Adrenal gland (tissue), 12 donors: Measurements from ENCODE around the gene PCDHGB7. TPM values are rescaled to one million over a fixed set of nuclear protein-coding genes. Genes with fewer than 3 reads are reported as not detected.
"Not testable (repeated sequence)": the region's sequence is repeated elsewhere in the genome, so short reads cannot be mapped to it uniquely, and the experiment has no call there.

ENCODE experiments used
- DNase-seq, 7 donors: peaks; one replicate each; pipeline ENCODE4 v3.0.0-alpha.2; 2019 to 2020
- H3K27ac ChIP-seq, 5 donors: fragments of 200-600 bp; sonication (generic) in 4 of 5; 1 replicate in 3 of 5; 2 replicates in 2 of 5; pipeline versions ENCODE4 v1.5.1 to v1.8.0; 2016 to 2020; ENCODE audit warnings: mild to moderate bottlenecking in 1 of 5
- H3K27me3 ChIP-seq: fragments of 200-600 bp; 2 replicates; pipeline ENCODE4 v1.8.0; 2021
- H3K36me3 ChIP-seq, 2 donors: fragments of 200-600 bp; replicated peaks in 1 of 2; 1 replicate in 1 of 2; 2 replicates in 1 of 2; pipeline versions ENCODE4 v1.5.1 to v1.8.0; 2018 to 2022
- H3K4me1 ChIP-seq, 2 donors: fragments of 200-600 bp; replicated peaks in 1 of 2; 1 replicate in 1 of 2; 2 replicates in 1 of 2; pipeline versions ENCODE4 v1.5.1 to v1.8.0; 2018 to 2021
- H3K4me3 ChIP-seq, 4 donors: fragments of 200-600 bp; sonication (generic) in 3 of 4; one replicate each; pipeline ENCODE4 v1.5.1; 2016 to 2018
- H3K9me3 ChIP-seq, 3 donors: fragments of 200-600 bp; sonication (generic) in 1 of 3; replicated peaks in 1 of 3; 1 replicate in 2 of 3; 2 replicates in 1 of 3; pipeline versions ENCODE4 v1.5.1 to v1.8.0; 2016 to 2021
- POLR2A ChIP-seq, 2 donors: fragments of 450-650 bp; IDR thresholded peaks; one replicate each; pipeline ENCODE4 v1.6.1; 2017; ENCODE audit warnings: antibody characterized with exemption in 2 of 2, mild to moderate bottlenecking in 2 of 2, moderate library complexity in 1 of 2
- WGBS, 4 donors: extraction: QIAGEN DNeasy Blood & Tissue Kit in 2 of 4; methylation state at CpG; one replicate each; pipeline versions ENCODE4 v1.1.5 to v1.1.7; 2013 to 2017; 5-methylcytosine and 5-hydroxymethylcytosine counted together
- intact Hi-C, 2 donors: fragments of 100-400 bp; cut with DNase I; formaldehyde crosslinking; loops; one replicate each; pipeline versions ENCODE4 v1.14.1 to v1.15.0; 2022 to 2023
- polyA plus RNA-seq, 3 donors: library from polyadenylated mRNA; stranded (reverse); fragments of 200-250 nt in 2 of 3; fragments of 350-450 nt in 1 of 3; fragmentation: Illumina TruSeq in 1 of 3; extraction: RNeasy Lipid Tissue Mini Kit (QIAGEN cat#74804) in 1 of 3; gene quantifications; one replicate each; pipeline ENCODE4 v1.2.3, GENCODE V29; 2013 to 2014
- total RNA-seq, 9 donors: library from RNA; depleted of rRNA in 4 of 9; stranded (reverse); fragments of >200 nt in 4 of 9; fragments of 120-200 nt in 1 of 9; fragmentation: NEBNext Ultra II Directional in 1 of 9; extraction: Animal tissue kit (Norgen Biotek cat#: 25700) in 1 of 9; gene quantifications; one replicate each; pipeline versions ENCODE4 v1.1.0 to v1.2.4, GENCODE V29; 2013 to 2023
- TF ChIP-seq, protein P1 (sequence below), 6 experiments: fragments of 450-650 bp in 4 of 6; fragments of 200-600 bp in 2 of 6; sonication (generic) in 1 of 6; IDR thresholded peaks; 1 replicate in 5 of 6; 2 replicates in 1 of 6; pipeline versions ENCODE4 v1.5.1 to v1.8.0; 2016 to 2021; ENCODE audit warnings: antibody characterized with exemption in 6 of 6, mild to moderate bottlenecking in 2 of 6, moderate library complexity in 1 of 6
- donor health status: healthy with polysubstance abuse.
- donor health status: Bipolar disorder and iron deficiency.
- donor health status: DM: yes; HTN: yes; CAD: no.
- donor health status: DM: no; HTN: no; CAD: no.
- donor health status: DM: no; HTN: no; CAD: no.
- donor health status: DM: yes; HTN: yes; CAD: no.

PCDHGB7 gene
- total and polyA plus RNA-seq, 12 donors, result 0.88 to 28.1 (median 15.9) TPM

DNA sequence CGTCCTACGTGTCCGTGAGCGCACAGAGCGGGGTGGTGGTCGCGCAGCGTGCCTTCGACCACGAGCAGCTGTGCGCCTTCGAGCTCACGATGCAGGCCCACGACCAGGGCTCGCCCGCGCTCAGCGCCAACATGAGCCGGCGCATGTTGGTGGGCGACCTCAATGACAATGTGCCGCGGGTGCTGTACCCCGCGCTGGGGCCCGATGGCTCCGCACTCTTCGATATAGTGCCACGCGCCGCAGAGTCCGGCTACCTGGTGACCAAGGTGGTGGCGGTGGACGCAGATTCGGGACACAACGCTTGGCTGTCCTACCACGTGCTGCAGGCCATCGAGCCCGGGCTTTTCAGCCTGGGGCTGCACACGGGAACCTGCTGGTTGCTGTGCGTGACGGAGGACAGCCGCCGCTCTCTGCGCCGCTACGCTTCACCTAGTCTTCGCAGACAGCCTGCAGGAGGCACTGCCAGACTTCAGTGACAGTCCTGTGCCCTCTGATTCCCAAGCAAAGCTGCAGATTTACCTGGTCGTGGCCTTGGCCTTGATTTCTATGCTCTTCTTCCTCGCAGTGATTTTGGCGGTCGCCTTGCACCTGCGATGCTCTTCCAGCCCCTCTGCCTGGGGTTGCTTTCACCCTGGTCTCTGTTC lies 10.4 kb downstream of the PCDHGB7 start:
- WGBS, 4 donors, result 37 to 44% (median 39%) methylated on average over 14 to 53 of the region's 53 CpGs
- H3K4me1 ChIP-seq, result peaks cover 0 to 7% of the 10 kb centered on the region in 2 donors
- H3K36me3 ChIP-seq, result no peaks in the 10 kb centered on the region
- no peak overlapping the region for H3K4me3 ChIP-seq
- intact Hi-C loops, result loop anchor here in 1 of 2 donors (10.0 kb wide), 1 partner anchor 97 kb away; no protein-coding TSS in a partner anchor
- H3K9me3 ChIP-seq, result peaks cover 3 to 79% (median 18%) of the 10 kb centered on the region in 3 donors
- DNase-seq, result no peak
- no peak overlapping the region for H3K27ac ChIP-seq
- H3K27me3 ChIP-seq, result no peaks in the 10 kb centered on the region
- no peak for TF ChIP-seq POLR2A (IDR thresholded peaks at IDR 0.05)
- TF ChIP-seq, protein P1, sequence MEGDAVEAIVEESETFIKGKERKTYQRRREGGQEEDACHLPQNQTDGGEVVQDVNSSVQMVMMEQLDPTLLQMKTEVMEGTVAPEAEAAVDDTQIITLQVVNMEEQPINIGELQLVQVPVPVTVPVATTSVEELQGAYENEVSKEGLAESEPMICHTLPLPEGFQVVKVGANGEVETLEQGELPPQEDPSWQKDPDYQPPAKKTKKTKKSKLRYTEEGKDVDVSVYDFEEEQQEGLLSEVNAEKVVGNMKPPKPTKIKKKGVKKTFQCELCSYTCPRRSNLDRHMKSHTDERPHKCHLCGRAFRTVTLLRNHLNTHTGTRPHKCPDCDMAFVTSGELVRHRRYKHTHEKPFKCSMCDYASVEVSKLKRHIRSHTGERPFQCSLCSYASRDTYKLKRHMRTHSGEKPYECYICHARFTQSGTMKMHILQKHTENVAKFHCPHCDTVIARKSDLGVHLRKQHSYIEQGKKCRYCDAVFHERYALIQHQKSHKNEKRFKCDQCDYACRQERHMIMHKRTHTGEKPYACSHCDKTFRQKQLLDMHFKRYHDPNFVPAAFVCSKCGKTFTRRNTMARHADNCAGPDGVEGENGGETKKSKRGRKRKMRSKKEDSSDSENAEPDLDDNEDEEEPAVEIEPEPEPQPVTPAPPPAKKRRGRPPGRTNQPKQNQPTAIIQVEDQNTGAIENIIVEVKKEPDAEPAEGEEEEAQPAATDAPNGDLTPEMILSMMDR (IDR thresholded peaks at IDR 0.05), result no peak

DNA sequence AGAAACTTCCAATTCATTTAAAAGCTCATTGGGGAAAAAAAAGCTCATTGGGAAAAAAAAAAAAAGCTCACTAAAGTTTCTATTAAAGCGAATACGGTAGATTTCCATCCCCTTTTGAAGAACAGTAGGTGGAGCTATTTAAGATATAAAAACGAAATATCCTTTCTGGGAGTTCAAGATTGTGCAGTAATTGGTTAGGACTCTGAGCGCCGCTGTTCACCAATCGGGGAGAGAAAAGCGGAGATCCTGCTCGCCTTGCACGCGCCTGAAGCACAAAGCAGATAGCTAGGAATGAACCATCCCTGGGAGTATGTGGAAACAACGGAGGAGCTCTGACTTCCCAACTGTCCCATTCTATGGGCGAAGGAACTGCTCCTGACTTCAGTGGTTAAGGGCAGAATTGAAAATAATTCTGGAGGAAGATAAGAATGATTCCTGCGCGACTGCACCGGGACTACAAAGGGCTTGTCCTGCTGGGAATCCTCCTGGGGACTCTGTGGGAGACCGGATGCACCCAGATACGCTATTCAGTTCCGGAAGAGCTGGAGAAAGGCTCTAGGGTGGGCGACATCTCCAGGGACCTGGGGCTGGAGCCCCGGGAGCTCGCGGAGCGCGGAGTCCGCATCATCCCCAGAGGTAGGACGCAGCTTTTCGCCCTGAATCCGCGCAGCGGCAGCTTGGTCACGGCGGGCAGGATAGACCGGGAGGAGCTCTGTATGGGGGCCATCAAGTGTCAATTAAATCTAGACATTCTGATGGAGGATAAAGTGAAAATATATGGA lies 13.0 kb downstream of the PCDHGB7 start, which contains the start of gene PCDHGA12:
TSS of gene PCDHGA12 (plus strand) at position 176 of the 782 bp plus-strand sequence. CDS start at position 429, 253 bp downstream.
- intact Hi-C loops, result no loop called here
- peak within 1 kb of the TSS in 3 of 5 donors; percentile 24 to 81 (median 42) for H3K27ac ChIP-seq
- H3K4me3 ChIP-seq, result peak within 1 kb of the TSS in 2 of 4 donors; percentile 9 to 14

DNA sequence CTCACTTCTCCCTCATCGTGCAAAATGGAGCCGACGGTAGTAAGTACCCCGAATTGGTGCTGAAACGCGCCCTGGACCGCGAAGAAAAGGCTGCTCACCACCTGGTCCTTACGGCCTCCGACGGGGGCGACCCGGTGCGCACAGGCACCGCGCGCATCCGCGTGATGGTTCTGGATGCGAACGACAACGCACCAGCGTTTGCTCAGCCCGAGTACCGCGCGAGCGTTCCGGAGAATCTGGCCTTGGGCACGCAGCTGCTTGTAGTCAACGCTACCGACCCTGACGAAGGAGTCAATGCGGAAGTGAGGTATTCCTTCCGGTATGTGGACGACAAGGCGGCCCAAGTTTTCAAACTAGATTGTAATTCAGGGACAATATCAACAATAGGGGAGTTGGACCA lies 13.8 kb downstream of the PCDHGB7 start:
- 10 to 19% (median 14%) methylated on average over 10 to 37 of the region's 37 CpGs for WGBS, 4 donors
- intact Hi-C loops, result no loop called here
- TF ChIP-seq, protein P1 (IDR thresholded peaks at IDR 0.05), result no peak
- peak in 1 of 2 donors; percentile 43 for TF ChIP-seq POLR2A (IDR thresholded peaks at IDR 0.05)

More for the DNA sequence above, 13.0 kb downstream of the PCDHGB7 start, which contains the start of gene PCDHGA12:
- Histone ChIP-seq H3K9me3 (peaks cover 2 to 56% (median 3%) of the 10 kb centered on the region in 3 donors), H3K27me3 (no peaks in the 10 kb centered on the region), H3K4me1 (peaks cover 0 to 7% of the 10 kb centered on the region in 2 donors), H3K36me3 (no peaks in the 10 kb centered on the region)
- 8 to 17% (median 12%) methylated on average over 32 to 33 of the region's 33 CpGs for WGBS, 4 donors
- TF ChIP-seq, protein P1 (IDR thresholded peaks at IDR 0.05), result peak; percentile 39 to 78 (median 65)
- peak in 1 of 2 donors; percentile 37 for TF ChIP-seq POLR2A (IDR thresholded peaks at IDR 0.05)
- peak; percentile 58 to 89 (median 76) for DNase-seq

DNA sequence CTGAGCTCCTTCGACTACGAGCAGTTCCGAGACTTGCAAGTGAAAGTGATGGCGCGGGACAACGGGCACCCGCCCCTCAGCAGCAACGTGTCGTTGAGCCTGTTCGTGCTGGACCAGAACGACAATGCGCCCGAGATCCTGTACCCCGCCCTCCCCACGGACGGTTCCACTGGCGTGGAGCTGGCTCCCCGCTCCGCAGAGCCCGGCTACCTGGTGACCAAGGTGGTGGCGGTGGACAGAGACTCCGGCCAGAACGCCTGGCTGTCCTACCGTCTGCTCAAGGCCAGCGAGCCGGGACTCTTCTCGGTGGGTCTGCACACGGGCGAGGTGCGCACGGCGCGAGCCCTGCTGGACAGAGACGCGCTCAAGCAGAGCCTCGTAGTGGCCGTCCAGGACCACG lies 14.8 kb downstream of the PCDHGB7 start:
- H3K27me3 ChIP-seq, H3K36me3 ChIP-seq, H3K4me1 ChIP-seq, DNase-seq, intact Hi-C loops, H3K27ac ChIP-seq: not testable (repeated sequence)
- WGBS, 4 donors, result 27 to 90% (median 28%) methylated on average over 2 to 38 of the region's 38 CpGs; no CpG with 5 or more reads in 1 of the 4 donors
- Histone ChIP-seq H3K9me3 (peaks cover 3 to 38% (median 4%) of the 10 kb centered on the region in 3 donors), H3K4me3 (peak overlapping the region in 1 of 4 donors; percentile 14)

More for the DNA sequence above, 13.8 kb downstream of the PCDHGB7 start:
- Histone ChIP-seq H3K4me1 (peaks cover 0 to 7% of the 10 kb centered on the region in 2 donors), H3K27ac (peak overlapping the region in 2 of 5 donors; percentile 7 to 81), H3K9me3 (peaks cover 3 to 48% (median 4%) of the 10 kb centered on the region in 3 donors), H3K36me3 (no peaks in the 10 kb centered on the region), H3K4me3 (peak overlapping the region in 2 of 4 donors; percentile 9 to 14), H3K27me3 (no peaks in the 10 kb centered on the region)
- DNase-seq, result peak in 3 of 7 donors; percentile 25 to 46 (median 38)

DNA sequence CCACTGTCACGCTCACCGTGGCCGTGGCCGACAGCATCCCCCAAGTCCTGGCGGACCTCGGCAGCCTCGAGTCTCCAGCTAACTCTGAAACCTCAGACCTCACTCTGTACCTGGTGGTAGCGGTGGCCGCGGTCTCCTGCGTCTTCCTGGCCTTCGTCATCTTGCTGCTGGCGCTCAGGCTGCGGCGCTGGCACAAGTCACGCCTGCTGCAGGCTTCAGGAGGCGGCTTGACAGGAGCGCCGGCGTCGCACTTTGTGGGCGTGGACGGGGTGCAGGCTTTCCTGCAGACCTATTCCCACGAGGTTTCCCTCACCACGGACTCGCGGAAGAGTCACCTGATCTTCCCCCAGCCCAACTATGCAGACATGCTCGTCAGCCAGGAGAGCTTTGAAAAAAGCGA lies 15.2 kb downstream of the PCDHGB7 start:
- H3K27ac ChIP-seq, DNase-seq, H3K4me3 ChIP-seq, H3K4me1 ChIP-seq, H3K27me3 ChIP-seq, H3K36me3 ChIP-seq, intact Hi-C loops: not testable (repeated sequence)
- 26 to 34% (median 30%) methylated on average over 7 to 29 of the region's 29 CpGs for WGBS, 4 donors
- peaks cover 3 to 34% (median 4%) of the 10 kb centered on the region in 3 donors for H3K9me3 ChIP-seq
